BLaER1 treated with 17β-estradiol and CSF1 and Interleukin-3, amounts not matched to agents 10 nM and 100 nM (cell line): Measurements from ENCODE around the gene TPM3.
"Not testable (repeated sequence)": the region's sequence is repeated elsewhere in the genome, so short reads cannot be mapped to it uniquely, and the experiment has no call there.

Experiments
- H3K27ac ChIP-seq, 11 experiments: shearing (Covaris generic); formaldehyde crosslinking; 2 replicates each; pipeline ENCODE4 v1.8.1; 2022
- H3K27me3 ChIP-seq, 11 experiments: shearing (Covaris generic); formaldehyde crosslinking; 2 replicates each; pipeline ENCODE4 v1.8.1; 2022
- H3K36me3 ChIP-seq, 11 experiments: shearing (Covaris generic); formaldehyde crosslinking; 2 replicates each; pipeline ENCODE4 v1.8.1; 2022
- H3K4me1 ChIP-seq, 10 experiments: shearing (Covaris generic); formaldehyde crosslinking; 2 replicates each; pipeline ENCODE4 v1.8.1; 2022
- H3K4me2 ChIP-seq, 11 experiments: shearing (Covaris generic); formaldehyde crosslinking; 2 replicates each; pipeline ENCODE4 v1.8.1; 2022
- H3K4me3 ChIP-seq, 10 experiments: shearing (Covaris generic); formaldehyde crosslinking; 2 replicates each; pipeline ENCODE4 v1.8.1; 2022
- H3K9ac ChIP-seq, 11 experiments: shearing (Covaris generic); formaldehyde crosslinking; 2 replicates each; pipeline ENCODE4 v1.8.1; 2022
- H3K9me3 ChIP-seq, 11 experiments: shearing (Covaris generic); formaldehyde crosslinking; replicated peaks in 1 of 11; 2 replicates each; pipeline ENCODE4 v1.8.1; 2022
- H4K20me1 ChIP-seq, 11 experiments: shearing (Covaris generic); formaldehyde crosslinking; 2 replicates each; pipeline ENCODE4 v1.8.1; 2022
- Cebpa-rat ChIP-seq, 11 experiments: shearing (Covaris generic); IDR thresholded peaks; 2 replicates each; pipeline ENCODE4 v1.8.1; 2022

The TPM3 gene

GRCh38 chr1:154191990-154192461 is at the start of gene TPM3:
TSS of gene TPM3 (minus strand) at chr1:154192100. CDS start at chr1:154192018, 82 bp downstream.
- H3K4me3 ChIP-seq, result no peak within 1 kb of the TSS
- no peaks in the 10 kb centered on the region for H3K36me3 ChIP-seq
- H3K9me3 ChIP-seq, result no peaks in the 10 kb centered on the region
- no peaks in the 10 kb centered on the region for H4K20me1 ChIP-seq
- H3K27me3 ChIP-seq, result no peaks in the 10 kb centered on the region
- H3K4me2 ChIP-seq, result peak within 1 kb of the TSS; percentile 50 to 84 (median 74)
- peak within 1 kb of the TSS in 9 of 11 experiments; percentile 8 to 61 (median 41); a peak in 13 of 22 replicates for H3K9ac ChIP-seq
- H3K4me1 ChIP-seq, result peaks cover 15 to 44% (median 27%) of the 10 kb centered on the region in 10 experiments
- H3K27ac ChIP-seq, result peak within 1 kb of the TSS in 10 of 11 experiments; percentile 39 to 75 (median 68); a peak in 19 of 22 replicates
- no peak for TF ChIP-seq Cebpa-rat (IDR thresholded peaks at IDR 0.05)

GRCh38 chr1:154240294-154240833 is 48.5 kb upstream of the TPM3 start:
- Histone ChIP-seq H3K4me2 (no peak overlapping the region), H3K4me1 (no peaks in the 10 kb centered on the region), H3K27me3 (no peaks in the 10 kb centered on the region), H3K9ac (no peak overlapping the region), H3K36me3 (peaks cover 96 to 100% (median 100%) of the 10 kb centered on the region in 11 experiments), H3K4me3 (no peak overlapping the region), H4K20me1 (peaks cover 62 to 100% (median 93%) of the 10 kb centered on the region in 11 experiments), H3K9me3 (no peaks in the 10 kb centered on the region), H3K27ac (no peak overlapping the region)
- no peak for TF ChIP-seq Cebpa-rat (IDR thresholded peaks at IDR 0.05)

GRCh38 chr1:154239491-154239890 is 47.6 kb upstream of the TPM3 start:
- Histone ChIP-seq H3K36me3 (peaks cover 96 to 100% (median 100%) of the 10 kb centered on the region in 11 experiments), H4K20me1 (peaks cover 69 to 100% (median 93%) of the 10 kb centered on the region in 11 experiments), H3K9me3 (no peaks in the 10 kb centered on the region), H3K4me1 (no peaks in the 10 kb centered on the region), H3K4me2 (no peak overlapping the region), H3K27ac (no peak overlapping the region), H3K4me3 (no peak overlapping the region), H3K9ac (no peak overlapping the region), H3K27me3 (no peaks in the 10 kb centered on the region)
- TF ChIP-seq Cebpa-rat (IDR thresholded peaks at IDR 0.05), result no peak

GRCh38 chr1:154237880-154238506 is 46.1 kb upstream of the TPM3 start:
- no peaks in the 10 kb centered on the region for H3K9me3 ChIP-seq
- H3K36me3 ChIP-seq, result peaks cover 96 to 100% (median 100%) of the 10 kb centered on the region in 11 experiments
- peaks cover 74 to 100% (median 99%) of the 10 kb centered on the region in 11 experiments for H4K20me1 ChIP-seq
- H3K4me2 ChIP-seq, result no peak overlapping the region
- H3K27ac ChIP-seq, result no peak overlapping the region
- no peaks in the 10 kb centered on the region for H3K27me3 ChIP-seq
- TF ChIP-seq Cebpa-rat (IDR thresholded peaks at IDR 0.05), result no peak
- H3K4me3 ChIP-seq, result no peak overlapping the region
- H3K9ac ChIP-seq, result no peak overlapping the region; a peak in 1 of 22 replicates
- H3K4me1 ChIP-seq, result no peaks in the 10 kb centered on the region

- H3K9ac ChIP-seq, result no peak overlapping the region; a peak in 1 of 22 replicates
- TF ChIP-seq Cebpa-rat (IDR thresholded peaks at IDR 0.05), result 0 out of 22 replicates have a peak, but pooled peaks of 1 of the 11 experiments have one; percentile 16
- no peak overlapping the region for H3K4me2 ChIP-seq
- H3K9me3 ChIP-seq, result no peaks in the 10 kb centered on the region
- H3K4me1 ChIP-seq, result no peaks in the 10 kb centered on the region
- H3K27ac ChIP-seq, result no peak overlapping the region
- no peak overlapping the region for H3K4me3 ChIP-seq
- peaks cover 96 to 100% (median 100%) of the 10 kb centered on the region in 11 experiments for H3K36me3 ChIP-seq
- H3K27me3 ChIP-seq, result no peaks in the 10 kb centered on the region
- H4K20me1 ChIP-seq, result peaks cover 78 to 100% (median 99%) of the 10 kb centered on the region in 11 experiments
Measured at GRCh38 chr1:154237435-154237834, 45.5 kb upstream of the TPM3 start.

GRCh38 chr1:154236855-154237254 is 45.0 kb upstream of the TPM3 start:
- Histone ChIP-seq H3K4me2 (no peak overlapping the region), H4K20me1 (peaks cover 79 to 100% (median 99%) of the 10 kb centered on the region in 11 experiments), H3K27me3 (no peaks in the 10 kb centered on the region), H3K4me1 (no peaks in the 10 kb centered on the region), H3K36me3 (peaks cover 96 to 100% (median 100%) of the 10 kb centered on the region in 11 experiments), H3K4me3 (no peak overlapping the region), H3K9ac (no peak overlapping the region), H3K9me3 (no peaks in the 10 kb centered on the region), H3K27ac (no peak overlapping the region)
- no peak for TF ChIP-seq Cebpa-rat (IDR thresholded peaks at IDR 0.05)

GRCh38 chr1:154233127-154233526 is 41.2 kb upstream of the TPM3 start:
- H3K36me3 ChIP-seq, result peaks cover 100% of the 10 kb centered on the region in 11 experiments

GRCh38 chr1:154231112-154231511 is 39.2 kb upstream of the TPM3 start:
- not testable (repeated sequence) for H3K4me3 ChIP-seq
- Histone ChIP-seq H3K36me3 (peaks cover 99 to 100% (median 100%) of the 10 kb centered on the region in 11 experiments), H3K4me1 (peaks cover 0 to 24% (median 6%) of the 10 kb centered on the region in 10 experiments; a peak in 6 of 20 replicates)

More at GRCh38 chr1:154233127-154233526, 41.2 kb upstream of the TPM3 start:
- not testable (repeated sequence) for H3K4me3 ChIP-seq, H3K9me3 ChIP-seq, H3K4me2 ChIP-seq, H3K27ac ChIP-seq, H3K9ac ChIP-seq, H3K27me3 ChIP-seq
- Histone ChIP-seq H4K20me1 (peaks cover 73 to 100% (median 99%) of the 10 kb centered on the region in 11 experiments), H3K4me1 (peaks cover 0 to 18% (median 4%) of the 10 kb centered on the region in 10 experiments; a peak in 6 of 20 replicates)

GRCh38 chr1:154225370-154225769 is 33.5 kb upstream of the TPM3 start:
- no peak overlapping the region for H3K9ac ChIP-seq
- H3K36me3 ChIP-seq, result peaks cover 54 to 76% (median 64%) of the 10 kb centered on the region in 11 experiments
- no peak overlapping the region for H3K27ac ChIP-seq
- no peak for TF ChIP-seq Cebpa-rat (IDR thresholded peaks at IDR 0.05)
- peaks cover 17 to 60% (median 33%) of the 10 kb centered on the region in 10 experiments for H3K4me1 ChIP-seq
- H4K20me1 ChIP-seq, result peaks cover 73 to 89% (median 86%) of the 10 kb centered on the region in 11 experiments
- H3K4me3 ChIP-seq, result no peak overlapping the region
- H3K9me3 ChIP-seq, result no peaks in the 10 kb centered on the region
- H3K27me3 ChIP-seq, result no peaks in the 10 kb centered on the region
- H3K4me2 ChIP-seq, result no peak overlapping the region

More at GRCh38 chr1:154231112-154231511, 39.2 kb upstream of the TPM3 start:
- H3K27ac ChIP-seq, H3K9ac ChIP-seq, H3K27me3 ChIP-seq, H3K9me3 ChIP-seq, H3K4me2 ChIP-seq: not testable (repeated sequence)
- peaks cover 77 to 100% (median 99%) of the 10 kb centered on the region in 11 experiments; a peak in 21 of 22 replicates for H4K20me1 ChIP-seq
